Measurements from ENCODE around the gene ADCK1. TPM values are rescaled to one million over a fixed set of nuclear protein-coding genes. Genes with fewer than 3 reads are reported as not detected.

The ADCK1 gene
- total RNA-seq, 1 experiment from 2014 or later: 12.2 TPM

GRCh38 chr14:77790566-77791224 is 9.2 kb upstream of the ADCK1 start:
- Histone ChIP-seq H3K27me3 (ENCODE audit: insufficient read depth, low read length) (no peaks in the 10 kb centered on the region), H3K4me2 (ENCODE audit: insufficient read depth, insufficient read length, low read length) (no peak overlapping the region), H2AFZ (ENCODE audit: low read length) (no peak overlapping the region), H2BK20ac (ENCODE audit: low read depth, low read length, poor library complexity, severe bottlenecking) (no peak overlapping the region), H2AK5ac (ENCODE audit: insufficient read length, low read length) (no peak overlapping the region), H3K23ac (ENCODE audit: insufficient read length, low read depth, low read length) (no peak overlapping the region), H3K4me1 (ENCODE audit: insufficient read depth, low read length) (no peaks in the 10 kb centered on the region; the same call in 1 of the 2 replicates), H3K79me2 (ENCODE audit: insufficient read depth, low read length) (no peaks in the 10 kb centered on the region), H3K9me3 (ENCODE audit: control insufficient read depth, low read depth, low read length) (no peaks in the 10 kb centered on the region), H3K56ac (ENCODE audit: insufficient read length, low read depth, low read length) (no peak overlapping the region), H3K27ac (ENCODE audit: insufficient read length, low read depth, low read length) (no peak overlapping the region), H3K4ac (ENCODE audit: low read depth, low read length) (no peak overlapping the region), H4K20me1 (ENCODE audit: control insufficient read depth, insufficient read depth, insufficient read length) (no peaks in the 10 kb centered on the region), H3K23me2 (ENCODE audit: insufficient read length, low read depth, low read length, poor library complexity, severe bottlenecking) (no peaks in the 10 kb centered on the region), H2BK15ac (ENCODE audit: low read depth, low read length) (no peak overlapping the region), H3K14ac (ENCODE audit: insufficient read depth, low read length) (no peak overlapping the region), H3K9ac (ENCODE audit: extremely low read depth, insufficient read length, low read length) (no peak overlapping the region), H3K18ac (ENCODE audit: insufficient read length, low read depth, low read length) (no peak overlapping the region), H2BK5ac (ENCODE audit: insufficient read length, low read length) (no peak overlapping the region), H2BK120ac (ENCODE audit: low read depth, low read length, poor library complexity, severe bottlenecking) (no peak overlapping the region), H3T11ph (ENCODE audit: low read length) (no peak overlapping the region), H2BK12ac (ENCODE audit: insufficient read length, low read depth, low read length) (no peak overlapping the region), H3K79me1 (ENCODE audit: insufficient read depth, low read depth, low read length, poor library complexity, severe bottlenecking) (no peaks in the 10 kb centered on the region), H4K91ac (ENCODE audit: insufficient read length, low read depth, low read length) (no peak overlapping the region), H4K5ac (ENCODE audit: insufficient read length, low read depth, low read length) (no peak overlapping the region), H4K8ac (replicated peaks; ENCODE audit: insufficient read length, low read depth, low read length) (no peak overlapping the region)
- H3K4me1 Mint-ChIP-seq: peaks cover 32 to 37% of the 10 kb centered on the region in 2 experiments
- H3K4me3 Mint-ChIP-seq: no peak overlapping the region
- H3K36me3 Mint-ChIP-seq (ENCODE audit: insufficient read depth in 1 of 3, low read depth in 3 of 3): no peaks in the 10 kb centered on the region
- DNase-seq: no peak
- peak overlapping the region in 1 of 3 experiments; percentile 29; a peak in 2 of 7 replicates for H3K27ac Mint-ChIP-seq
- WGBS (ENCODE audit: extremely low coverage, insufficient read length, low lambda C conversion rate): no CpG with 5 or more reads among the region's 6 CpGs
- no peaks in the 10 kb centered on the region for H3K9me3 Mint-ChIP-seq
- H3K27me3 Mint-ChIP-seq (ENCODE audit: low read depth): no peaks in the 10 kb centered on the region
- no peak for TF ChIP-seq CTCF (conservative IDR thresholded peaks at IDR 0.05)
